GM18517 (cell line): ENCODE results near the gene PACSIN2.

ENCODE experiments used
- ATAC-seq: cut with Tn5 transposase; IDR thresholded peaks from one replicate; pipeline ENCODE4 v1.9.1; 2021; ENCODE audit warnings: mild to moderate bottlenecking, moderate library complexity; ENCODE audit not compliant: unreplicated experiment

Gene PACSIN2

DNA sequence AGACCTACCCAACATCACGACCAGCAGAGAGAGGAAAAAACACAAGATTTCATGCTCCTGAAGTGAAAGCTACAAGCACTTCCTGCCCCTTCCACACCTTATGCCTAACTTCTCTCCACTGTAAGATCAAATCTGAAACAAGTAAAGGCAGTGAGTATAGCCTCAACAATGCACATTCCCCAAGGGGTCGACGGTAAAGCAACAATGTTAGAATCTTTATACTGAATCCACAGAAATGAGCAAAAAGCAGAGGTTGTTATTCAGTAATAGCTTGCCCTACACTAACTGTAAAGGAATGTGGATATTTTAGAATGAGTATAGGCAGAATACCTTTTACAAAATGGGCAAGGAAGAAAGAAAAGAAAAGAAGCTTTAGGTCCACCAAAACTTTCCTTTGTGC is 173.5 kb downstream of the PACSIN2 start:
- ATAC-seq = no peak

GRCh38 chr22:42837556-42837955 is 177.4 kb downstream of the PACSIN2 start:
- ATAC-seq = no peak

DNA sequence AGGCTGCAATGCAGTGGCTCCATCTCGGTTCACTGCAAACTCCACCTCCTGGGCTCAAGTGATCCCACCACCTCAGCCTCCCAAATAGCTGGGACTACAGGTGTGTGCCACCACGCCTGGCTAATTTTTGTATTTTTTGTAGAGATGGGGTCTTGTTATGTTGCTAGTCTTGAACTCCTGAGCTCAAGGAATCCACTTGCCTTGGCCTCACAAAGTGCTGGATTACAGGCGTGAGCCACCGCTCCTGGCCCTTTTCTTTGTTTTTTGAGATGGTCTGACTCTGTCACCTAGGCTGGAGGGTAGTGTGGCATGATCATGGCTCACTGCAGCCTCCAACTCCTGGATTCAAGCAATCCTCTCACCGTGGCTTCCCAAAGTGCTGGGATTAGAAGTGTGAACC is 178.9 kb downstream of the PACSIN2 start:
- no peak for ATAC-seq

DNA sequence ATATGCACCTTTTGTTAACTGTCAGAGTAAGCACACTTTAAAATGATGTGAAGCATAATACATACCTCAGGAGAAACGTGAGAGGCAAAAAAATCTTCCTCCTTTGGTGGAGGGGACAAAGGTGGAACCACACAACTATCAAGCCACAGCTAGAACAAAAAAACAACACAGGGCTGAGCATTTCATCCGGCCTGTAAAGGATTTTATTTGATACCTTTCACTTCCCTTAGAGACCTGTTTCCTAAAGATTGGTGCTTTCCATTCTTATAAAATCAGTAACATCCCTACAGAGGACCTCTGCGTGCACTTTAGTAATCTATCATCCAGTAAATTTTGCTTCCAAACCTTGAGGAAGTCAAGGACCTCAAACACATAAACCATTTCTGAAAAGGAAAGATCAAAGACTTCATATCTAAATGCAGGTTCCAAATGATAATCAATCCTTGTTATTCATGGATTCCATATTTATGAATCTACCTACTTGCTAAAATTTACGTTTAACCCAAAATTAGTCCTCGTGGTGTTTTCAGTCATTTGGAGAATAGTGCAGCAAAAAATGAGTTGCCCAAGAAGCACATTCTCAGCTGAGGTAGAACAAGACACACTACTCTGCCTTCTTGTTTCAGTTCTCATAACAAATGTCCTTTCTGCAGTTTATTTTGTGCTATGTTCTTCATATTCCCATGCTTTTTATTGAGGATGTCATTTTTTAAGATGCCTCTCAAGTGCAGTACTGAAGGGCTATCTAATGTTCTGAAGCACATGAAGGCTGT is 180.6 kb downstream of the PACSIN2 start:
- no peak for ATAC-seq

DNA sequence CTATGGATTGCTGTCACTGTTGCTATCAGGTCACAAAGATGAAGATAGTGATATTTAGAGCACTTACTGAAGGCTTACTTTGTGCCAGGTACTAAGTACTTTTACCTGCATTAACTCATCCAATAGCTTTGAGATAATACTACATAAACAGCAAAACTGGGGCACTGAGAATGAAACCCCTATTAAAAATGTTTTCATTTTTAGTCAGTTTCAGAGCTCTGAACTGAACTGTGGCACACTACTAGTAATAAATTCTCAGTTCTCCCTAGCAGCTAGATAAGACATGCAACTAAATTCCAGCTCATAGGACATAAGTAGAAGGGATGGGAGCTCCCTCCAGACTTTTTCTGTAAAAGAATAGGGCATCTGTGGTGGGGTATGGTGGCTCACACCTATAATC is 181.8 kb downstream of the PACSIN2 start:
- ATAC-seq = no peak

DNA sequence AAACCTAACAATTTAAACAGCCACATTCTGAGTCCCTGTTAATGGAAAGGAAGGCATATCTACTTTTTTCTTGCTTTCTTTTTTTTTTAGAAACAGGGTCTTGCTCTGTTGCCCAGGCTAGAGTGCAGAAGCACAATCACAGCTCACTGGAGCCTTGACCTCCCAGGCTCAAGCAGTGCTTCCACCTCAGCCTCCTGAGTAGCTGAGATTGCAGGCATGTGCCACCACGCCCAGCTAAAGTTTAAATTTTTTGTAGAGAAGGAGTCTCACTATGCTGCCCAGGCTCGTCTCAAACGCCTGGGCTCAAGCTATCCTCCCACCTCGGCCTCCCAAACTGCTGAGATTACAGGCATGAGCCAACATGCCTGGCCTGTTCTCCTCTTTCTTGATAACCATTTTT is 183.2 kb downstream of the PACSIN2 start:
- no peak for ATAC-seq

DNA sequence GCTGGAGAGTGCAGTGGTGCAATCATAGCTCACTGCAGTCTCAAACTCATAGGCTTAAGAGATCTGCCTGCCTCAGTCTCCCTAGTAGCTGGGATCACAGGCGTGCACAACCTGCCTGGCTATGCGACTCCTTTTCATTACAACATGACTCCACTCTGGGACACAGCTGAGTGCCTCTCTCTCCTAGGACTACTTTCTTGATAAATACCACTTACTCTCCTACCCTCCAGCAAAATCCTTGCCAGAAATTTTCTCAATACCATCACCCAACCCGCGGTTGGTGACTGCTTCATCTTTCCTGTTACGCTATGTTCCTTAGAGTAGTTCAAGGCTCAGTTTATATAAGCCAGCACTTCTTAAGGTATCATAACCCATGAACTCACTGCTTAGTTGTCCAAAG is 184.8 kb downstream of the PACSIN2 start:
- ATAC-seq = no peak

DNA sequence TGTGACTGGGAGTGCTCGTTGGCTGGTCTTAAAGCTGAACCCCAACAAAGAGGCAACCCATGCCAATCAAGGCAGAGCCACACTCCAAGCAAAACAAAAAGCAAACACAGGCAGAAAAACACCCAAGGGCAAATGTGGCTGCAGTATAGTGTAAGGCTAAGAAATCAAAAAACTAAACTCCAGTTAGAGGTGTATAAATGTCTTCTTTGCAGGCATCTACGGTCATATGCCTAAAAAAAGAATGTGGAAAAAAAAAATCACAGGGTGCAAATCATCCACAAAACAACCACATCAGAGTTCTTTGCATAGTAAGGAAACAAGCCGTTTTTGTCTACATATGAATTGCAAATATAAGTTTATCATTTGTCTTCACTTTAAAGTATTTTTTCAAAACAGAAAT is 185.6 kb downstream of the PACSIN2 start:
- no peak for ATAC-seq

GRCh38 chr22:42825796-42826195 is 189.2 kb downstream of the PACSIN2 start:
- ATAC-seq = no peak

- no peak for ATAC-seq
Observed at GRCh38 chr22:42821386-42821785, 193.6 kb downstream of the PACSIN2 start.

DNA sequence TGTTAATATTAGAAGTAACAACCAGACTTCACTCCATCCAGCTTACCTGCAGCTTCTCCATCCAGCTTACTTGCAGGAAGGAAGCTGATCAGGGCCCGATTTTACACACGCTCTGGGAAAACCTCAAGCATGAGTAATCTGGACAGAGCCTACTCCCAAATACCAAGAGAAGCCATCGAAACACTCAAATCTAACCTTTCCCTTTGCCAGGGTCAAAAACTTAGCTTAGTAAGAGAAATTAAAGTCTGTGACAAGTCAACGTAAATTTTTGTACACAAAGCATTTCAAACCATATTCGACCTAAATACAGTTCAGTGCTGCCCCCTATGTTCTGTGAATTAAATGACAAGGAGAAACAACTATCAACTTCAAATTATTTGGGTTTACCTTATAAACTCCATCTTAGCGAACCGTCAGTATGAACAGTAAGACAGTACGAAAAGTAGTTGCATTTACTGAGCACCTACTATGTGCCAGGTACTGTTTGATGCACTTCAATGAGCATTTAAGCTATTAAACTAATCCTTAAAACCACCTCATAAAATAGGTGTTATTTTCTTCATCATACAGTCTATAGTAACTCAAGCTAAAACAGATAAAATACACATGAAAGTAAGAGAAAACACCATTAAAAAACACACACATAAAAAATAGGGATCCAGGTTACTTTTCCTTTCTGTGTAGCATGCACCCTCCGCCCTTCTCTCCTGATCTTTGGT is 194.7 kb downstream of the PACSIN2 start:
- ATAC-seq = no peak
